ENCODE results near the gene E2F2. TPM values are rescaled to one million over a fixed set of nuclear protein-coding genes. Genes with fewer than 3 reads are reported as not detected.

Gene E2F2
- total RNA-seq, 4 donors from 2014 or later: under 0.01 to 0.85 (median 0.26) TPM

DNA sequence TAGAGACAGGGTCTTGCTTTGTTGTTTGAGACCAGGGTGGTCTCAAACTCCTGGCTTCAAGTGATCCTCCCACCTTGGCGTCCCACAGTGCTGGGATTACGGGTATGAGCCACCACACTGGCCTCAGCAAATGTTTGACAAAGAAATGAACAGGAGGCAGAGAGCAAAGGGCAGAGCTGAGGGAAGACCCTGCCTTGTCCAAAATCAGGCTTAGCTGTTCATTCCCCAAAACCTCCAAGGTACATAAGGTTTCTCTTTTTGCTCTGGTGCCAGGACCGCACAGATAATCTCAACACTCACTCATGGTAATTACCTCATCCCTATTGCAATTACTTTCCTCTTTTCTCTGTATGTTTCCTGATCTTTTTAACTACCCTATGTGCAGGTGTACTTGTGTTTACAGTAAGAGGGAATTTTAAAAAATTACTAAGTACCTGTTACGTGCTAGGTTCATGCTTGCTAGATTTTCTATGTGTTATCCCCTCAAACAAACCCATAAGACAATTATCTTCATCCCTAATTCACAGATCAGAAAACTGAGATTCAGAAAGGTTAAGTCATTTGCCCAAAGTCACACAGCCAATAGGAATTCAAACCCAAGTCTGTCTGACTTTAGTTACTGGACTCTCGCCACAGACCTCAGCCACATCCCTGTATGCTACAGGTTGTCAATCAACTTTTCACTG is 58.5 kb downstream of the E2F2 start:
- TF ChIP-seq, protein P1, sequence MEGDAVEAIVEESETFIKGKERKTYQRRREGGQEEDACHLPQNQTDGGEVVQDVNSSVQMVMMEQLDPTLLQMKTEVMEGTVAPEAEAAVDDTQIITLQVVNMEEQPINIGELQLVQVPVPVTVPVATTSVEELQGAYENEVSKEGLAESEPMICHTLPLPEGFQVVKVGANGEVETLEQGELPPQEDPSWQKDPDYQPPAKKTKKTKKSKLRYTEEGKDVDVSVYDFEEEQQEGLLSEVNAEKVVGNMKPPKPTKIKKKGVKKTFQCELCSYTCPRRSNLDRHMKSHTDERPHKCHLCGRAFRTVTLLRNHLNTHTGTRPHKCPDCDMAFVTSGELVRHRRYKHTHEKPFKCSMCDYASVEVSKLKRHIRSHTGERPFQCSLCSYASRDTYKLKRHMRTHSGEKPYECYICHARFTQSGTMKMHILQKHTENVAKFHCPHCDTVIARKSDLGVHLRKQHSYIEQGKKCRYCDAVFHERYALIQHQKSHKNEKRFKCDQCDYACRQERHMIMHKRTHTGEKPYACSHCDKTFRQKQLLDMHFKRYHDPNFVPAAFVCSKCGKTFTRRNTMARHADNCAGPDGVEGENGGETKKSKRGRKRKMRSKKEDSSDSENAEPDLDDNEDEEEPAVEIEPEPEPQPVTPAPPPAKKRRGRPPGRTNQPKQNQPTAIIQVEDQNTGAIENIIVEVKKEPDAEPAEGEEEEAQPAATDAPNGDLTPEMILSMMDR (IDR thresholded peaks at IDR 0.05; ENCODE audit: low read depth): no peak

DNA sequence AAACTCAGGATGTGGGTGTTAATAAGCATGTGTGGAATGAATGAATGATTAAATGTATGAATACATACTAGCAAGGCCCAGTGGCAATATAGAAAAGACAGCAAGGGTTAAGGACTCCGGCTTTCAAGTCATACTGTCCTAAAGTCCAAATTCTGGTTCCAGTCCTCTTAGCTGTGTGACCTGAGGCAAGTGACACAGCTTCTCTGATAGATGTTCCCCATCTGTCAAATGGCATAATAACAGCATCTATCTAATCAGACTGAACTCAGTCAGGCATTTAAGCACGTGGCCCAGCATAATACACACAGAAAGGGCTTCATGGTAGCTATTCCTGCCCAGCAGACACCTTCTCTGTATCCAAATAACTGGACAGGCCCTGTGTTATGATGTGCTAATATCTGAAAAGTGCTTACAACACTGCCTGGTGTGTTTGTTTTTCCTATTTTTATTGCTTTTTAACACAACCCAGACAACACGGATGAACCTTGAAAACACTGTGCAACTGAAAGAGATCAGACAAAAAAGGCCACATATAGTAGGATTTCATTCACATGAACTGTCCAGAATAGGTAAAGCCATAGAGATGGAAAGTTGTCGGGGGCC is 59.5 kb downstream of the E2F2 start:
- TF ChIP-seq, protein P1 (IDR thresholded peaks at IDR 0.05; ENCODE audit: low read depth): no peak

DNA sequence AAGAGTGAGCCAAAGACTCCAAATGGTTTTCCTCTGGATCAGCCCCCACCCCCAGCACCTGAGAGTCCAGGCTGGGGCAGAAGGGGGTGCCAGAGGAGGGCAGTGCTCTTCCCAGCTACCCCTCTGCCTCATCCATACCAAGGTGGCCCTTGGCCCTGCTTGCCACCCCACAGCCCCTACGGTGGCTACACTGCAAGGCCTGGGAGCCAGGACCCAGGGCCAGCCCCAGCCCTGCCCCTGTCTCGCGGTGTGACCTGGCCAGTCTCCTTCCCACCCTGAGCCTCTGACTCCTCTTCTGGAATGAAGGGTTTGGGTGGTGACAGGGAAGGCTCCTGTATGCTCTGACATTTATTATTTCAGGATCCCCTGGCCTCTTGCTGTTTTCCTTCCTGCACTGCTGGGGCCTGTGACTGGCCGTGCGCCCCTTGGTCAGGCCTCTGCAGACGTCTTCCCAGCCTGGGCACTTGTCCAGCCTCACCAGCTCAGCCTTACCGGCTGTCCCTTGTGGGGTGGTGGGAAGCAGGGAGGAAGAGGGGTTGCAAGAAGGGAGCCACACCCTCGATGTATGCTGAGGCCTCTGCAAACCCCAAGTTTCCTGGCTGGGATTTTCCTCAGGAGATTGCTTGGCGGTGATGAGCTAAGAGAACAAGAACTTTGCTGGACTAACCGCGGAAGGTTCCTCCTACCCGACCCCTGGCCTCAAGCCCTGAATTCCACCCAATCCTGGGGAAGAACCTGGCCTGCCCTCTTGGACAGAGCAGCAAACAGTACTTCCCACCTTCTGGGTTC is 60.6 kb downstream of the E2F2 start:
- TF ChIP-seq, protein P1 (IDR thresholded peaks at IDR 0.05; ENCODE audit: low read depth): no peak

DNA sequence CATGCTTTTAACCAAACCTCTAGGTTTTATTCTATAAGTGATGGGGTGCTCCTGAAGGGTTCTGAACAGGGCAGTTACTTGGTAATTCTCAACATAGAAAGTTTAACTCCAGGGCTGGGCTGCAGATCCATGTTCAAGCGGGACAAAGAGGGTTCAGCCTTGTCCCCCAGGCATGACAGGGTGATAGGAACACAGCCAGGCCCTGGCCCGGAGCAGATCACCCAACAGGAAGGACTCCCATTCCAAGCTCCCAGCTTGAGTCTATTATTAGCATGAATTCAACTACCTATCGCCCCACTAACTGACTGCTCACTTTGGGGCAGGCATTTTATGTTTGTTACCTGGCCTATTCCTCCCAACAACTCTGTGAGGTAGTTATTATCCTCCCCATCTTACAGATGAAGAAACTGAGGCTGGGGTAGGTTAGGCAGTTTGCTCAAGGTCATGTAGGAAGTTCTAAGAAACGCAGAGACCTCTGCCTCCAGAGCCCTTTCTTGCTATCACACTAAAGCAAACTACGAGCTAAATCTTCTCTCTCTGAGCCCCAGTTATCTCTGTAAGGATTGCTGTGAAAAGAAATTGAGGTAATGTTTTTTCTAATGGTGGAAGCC is 61.6 kb downstream of the E2F2 start:
- TF ChIP-seq, protein P1 (IDR thresholded peaks at IDR 0.05; ENCODE audit: low read depth): no peak

DNA sequence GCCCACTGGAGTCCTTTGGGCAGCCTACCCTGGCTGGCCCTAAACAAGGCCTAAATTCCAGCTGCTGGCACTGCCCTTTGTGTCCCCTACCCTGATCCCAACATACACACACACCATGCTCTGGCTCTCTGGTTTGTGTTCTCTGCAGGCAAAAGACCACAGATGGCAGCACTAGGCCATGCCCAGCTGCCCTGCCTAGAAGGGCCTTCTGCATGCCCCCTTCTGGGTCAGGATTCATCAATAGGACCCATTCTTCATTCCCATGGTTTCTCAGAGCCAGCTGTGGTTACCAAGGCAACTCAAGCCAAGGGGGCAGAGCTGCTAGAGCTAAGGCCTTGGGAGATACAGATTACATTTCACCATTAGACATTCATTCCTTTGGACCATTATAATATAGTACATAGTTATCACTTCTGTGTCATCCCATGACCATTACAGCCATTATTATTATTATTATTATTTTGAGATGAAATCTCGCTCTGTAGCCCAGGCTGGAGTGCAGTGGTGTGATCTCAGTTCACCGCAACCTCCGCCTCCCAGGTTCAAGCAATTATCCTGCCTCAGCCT is 64.5 kb downstream of the E2F2 start:
- TF ChIP-seq, protein P1 (IDR thresholded peaks at IDR 0.05; ENCODE audit: low read depth): no peak

DNA sequence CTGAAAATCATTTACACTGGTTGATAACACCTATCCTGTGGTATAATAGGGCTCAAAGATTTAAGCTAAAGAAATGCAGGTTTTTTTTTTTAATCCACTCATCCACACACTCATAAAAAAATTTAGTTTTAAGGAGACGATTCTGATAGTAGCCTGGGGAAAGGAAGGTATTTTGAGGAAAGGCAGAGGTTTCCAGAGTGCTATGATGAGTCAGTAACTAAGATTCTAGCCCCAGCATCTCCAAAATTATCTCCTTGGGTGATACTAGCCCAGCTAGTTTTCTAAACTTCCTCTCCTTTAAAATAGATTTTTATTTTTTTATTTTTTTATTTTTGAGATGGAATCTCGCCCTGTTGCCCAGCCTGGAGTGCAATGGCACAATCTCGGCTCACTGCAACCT is 67.7 kb downstream of the E2F2 start:
- TF ChIP-seq, protein P1 (IDR thresholded peaks at IDR 0.05; ENCODE audit: low read depth): no peak
